Keratinocyte (primary cell): ENCODE measurements around the gene TFCP2L1. TPM values are rescaled to one million over a fixed set of nuclear protein-coding genes. Genes with fewer than 3 reads are reported as not detected.
"Not testable (repeated sequence)": the region's sequence is repeated elsewhere in the genome, so short reads cannot be mapped to it uniquely, and the experiment has no call there.

Experiments
- DNase-seq: peaks from one replicate; pipeline ENCODE4 v3.0.0-alpha.2; 2011; ENCODE audit warnings: low read depth, missing footprints, low spot score
- FAIRE-seq: peaks from 2 replicates; lab custom pipeline; 2011; peaks lifted over from hg19 to GRCh38; lab: Jason Lieb, UNC
- H2AFZ ChIP-seq: 2 replicates; pipeline ENCODE4 v1.6.0; 2012; ENCODE audit warnings: low read length, control low read depth, inconsistent platforms; ENCODE audit not compliant: control insufficient read depth
- H3K27ac ChIP-seq: 2 replicates; pipeline ENCODE4 v1.5.1; 2011; ENCODE audit warnings: low read length; ENCODE audit not compliant: control insufficient read depth, insufficient read depth
- H3K27me3 ChIP-seq: 3 replicates; pipeline ENCODE4 v1.6.0; 2011; ENCODE audit warnings: low read length; ENCODE audit not compliant: control insufficient read depth, insufficient read depth; ENCODE audit errors: extremely low read depth
- H3K36me3 ChIP-seq, 2 experiments: 2 replicates in 1 of 2; 3 replicates in 1 of 2; pipeline ENCODE4 v1.5.1; 2011; ENCODE audit warnings: low read length in 2 of 2, mild to moderate bottlenecking in 1 of 2; ENCODE audit not compliant: control insufficient read depth in 2 of 2, insufficient read depth in 2 of 2; ENCODE audit errors: extremely low read depth in 1 of 2
- H3K4me1 ChIP-seq: 3 replicates; pipeline ENCODE4 v1.5.1; 2011; ENCODE audit warnings: low read length; ENCODE audit not compliant: control insufficient read depth, insufficient read depth; ENCODE audit errors: extremely low read depth
- H3K4me2 ChIP-seq: 3 replicates; pipeline ENCODE4 v1.6.0; 2011; ENCODE audit warnings: low read depth, low read length; ENCODE audit not compliant: control insufficient read depth, insufficient read depth; ENCODE audit errors: extremely low read depth
- H3K4me3 ChIP-seq, 3 experiments: fragments of 200-600 bp in 1 of 3; sonication (generic) in 1 of 3; 2 replicates in 2 of 3; 3 replicates in 1 of 3; pipeline ENCODE4 v1.5.1; 2011 to 2016; ENCODE audit warnings: low read length in 3 of 3, mild to moderate bottlenecking in 3 of 3, control low read depth in 2 of 3, inconsistent platforms in 1 of 3, low read depth in 1 of 3, mixed read lengths in 1 of 3, mixed run types in 1 of 3, moderate library complexity in 1 of 3; ENCODE audit not compliant: control insufficient read depth in 2 of 3, insufficient read depth in 2 of 3; ENCODE audit errors: extremely low read depth in 1 of 3
- H3K79me2 ChIP-seq: 2 replicates; pipeline ENCODE4 v1.6.0; 2012; ENCODE audit warnings: low read length; ENCODE audit not compliant: control insufficient read depth, insufficient read depth
- H3K9ac ChIP-seq: 3 replicates; pipeline ENCODE4 v1.6.0; 2011; ENCODE audit warnings: low read length; ENCODE audit not compliant: control insufficient read depth, insufficient read depth; ENCODE audit errors: extremely low read depth
- H3K9me1 ChIP-seq: 3 replicates; pipeline ENCODE4 v1.6.0; 2011; ENCODE audit warnings: low read length; ENCODE audit not compliant: control insufficient read depth, insufficient read depth; ENCODE audit errors: extremely low read depth
- H3K9me3 ChIP-seq: 2 replicates; pipeline ENCODE4 v1.5.1; 2012; ENCODE audit warnings: low read depth, low read length; ENCODE audit not compliant: control insufficient read depth
- H4K20me1 ChIP-seq: 3 replicates; pipeline ENCODE4 v1.6.0; 2011; ENCODE audit warnings: low read length; ENCODE audit not compliant: control insufficient read depth, insufficient read depth; ENCODE audit errors: extremely low read depth
- EZH2 ChIP-seq: IDR thresholded peaks from one replicate; pipeline ENCODE4 v1.6.1; 2012; ENCODE audit warnings: inconsistent platforms, mild to moderate bottlenecking, low read length, moderate library complexity
- dilution Hi-C: fragments of 300-500 bp; cut with MboI; formaldehyde crosslinking; loops from one replicate; pipeline ENCODE4 v1.7.0; 2020; ENCODE audit warnings: low sequenced_read_pairs; ENCODE audit not compliant: extremely low pct_ligation_motif_present
- polyA plus RNA-seq, 5 experiments: library from polyadenylated mRNA; depleted of rRNA in 3 of 5; stranded (reverse) in 3 of 5; stranded (forward) in 1 of 5; unstranded in 1 of 5; fragments of >200 nt; gene quantifications; 1 replicate in 1 of 5; 2 replicates in 3 of 5; 3 replicates in 1 of 5; pipeline versions ENCODE4 v1.2.1 to v1.2.3, GENCODE V29; 2011 to 2012; ENCODE audit warnings: missing spikeins in 2 of 5, low read depth in 1 of 5, low replicate concordance in 1 of 5
- TF ChIP-seq, protein P1 (sequence below), 3 experiments: IDR thresholded peaks in 1 of 3; conservative IDR thresholded peaks in 1 of 3; optimal IDR thresholded peaks in 1 of 3; 2 replicates in 2 of 3; 3 replicates in 1 of 3; pipeline versions ENCODE3 to v1.5.1; 2011; ENCODE audit warnings: low read length in 3 of 3, mild to moderate bottlenecking in 3 of 3, moderate library complexity in 2 of 3, control low read depth in 1 of 3, inconsistent platforms in 1 of 3; ENCODE audit not compliant: insufficient read depth in 2 of 3; ENCODE audit errors: extremely low read depth in 1 of 3

Gene TFCP2L1
- polyA plus RNA-seq, 1 donor (not counting 4 experiments of a cell fraction or from before 2014, with no cell fraction given), result 29.4 TPM

DNA sequence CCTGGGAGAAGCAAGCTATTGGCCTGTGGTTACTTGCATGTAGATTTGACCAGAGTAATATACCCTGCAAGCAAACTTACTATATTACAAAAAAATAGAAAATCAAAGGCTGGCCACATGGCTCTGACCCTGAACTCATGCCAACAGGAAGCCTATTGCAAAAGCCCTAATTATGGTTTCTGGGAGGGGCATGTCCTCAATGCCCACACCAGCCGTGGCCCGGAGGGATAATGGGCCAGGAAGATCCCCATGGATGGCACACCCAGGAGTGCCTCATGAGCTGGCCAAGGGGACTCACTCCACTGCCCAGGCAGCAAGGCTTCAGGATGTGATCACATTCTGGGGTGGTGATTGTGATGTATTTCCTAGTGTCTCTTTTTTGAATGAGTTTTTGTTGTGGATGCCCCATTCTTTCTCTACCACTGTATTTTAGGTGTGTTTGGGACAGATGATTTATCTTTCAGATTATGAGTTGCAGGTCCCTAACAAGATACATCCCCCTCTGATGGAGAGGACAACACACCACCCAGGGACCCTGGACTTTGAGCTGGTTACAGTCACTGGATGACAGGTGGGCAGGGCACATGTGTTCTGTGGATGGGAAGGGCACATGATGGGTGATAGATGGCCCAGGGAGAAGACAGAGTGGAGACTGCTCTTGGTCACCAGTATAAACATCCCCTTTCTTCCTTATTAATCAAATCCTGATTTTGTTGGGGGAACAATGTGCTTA, 18.7 kb upstream of the TFCP2L1 start:
- Histone ChIP-seq H3K27me3 (peaks cover 7% of the 10 kb centered on the region), H3K4me2 (no peak overlapping the region), H3K79me2 (no peaks in the 10 kb centered on the region), H4K20me1 (no peaks in the 10 kb centered on the region), H3K9me1 (no peaks in the 10 kb centered on the region), H3K9me3 (no peaks in the 10 kb centered on the region), H3K9ac (no peak overlapping the region), H3K4me3 (no peak overlapping the region), H3K27ac (no peak overlapping the region), H3K4me1 (no peaks in the 10 kb centered on the region), H3K36me3 (no peaks in the 10 kb centered on the region), H2AFZ (no peak overlapping the region)
- FAIRE-seq (no peak), DNase-seq (no peak)
- dilution Hi-C loops, result no loop called here
- TF ChIP-seq, protein P1, sequence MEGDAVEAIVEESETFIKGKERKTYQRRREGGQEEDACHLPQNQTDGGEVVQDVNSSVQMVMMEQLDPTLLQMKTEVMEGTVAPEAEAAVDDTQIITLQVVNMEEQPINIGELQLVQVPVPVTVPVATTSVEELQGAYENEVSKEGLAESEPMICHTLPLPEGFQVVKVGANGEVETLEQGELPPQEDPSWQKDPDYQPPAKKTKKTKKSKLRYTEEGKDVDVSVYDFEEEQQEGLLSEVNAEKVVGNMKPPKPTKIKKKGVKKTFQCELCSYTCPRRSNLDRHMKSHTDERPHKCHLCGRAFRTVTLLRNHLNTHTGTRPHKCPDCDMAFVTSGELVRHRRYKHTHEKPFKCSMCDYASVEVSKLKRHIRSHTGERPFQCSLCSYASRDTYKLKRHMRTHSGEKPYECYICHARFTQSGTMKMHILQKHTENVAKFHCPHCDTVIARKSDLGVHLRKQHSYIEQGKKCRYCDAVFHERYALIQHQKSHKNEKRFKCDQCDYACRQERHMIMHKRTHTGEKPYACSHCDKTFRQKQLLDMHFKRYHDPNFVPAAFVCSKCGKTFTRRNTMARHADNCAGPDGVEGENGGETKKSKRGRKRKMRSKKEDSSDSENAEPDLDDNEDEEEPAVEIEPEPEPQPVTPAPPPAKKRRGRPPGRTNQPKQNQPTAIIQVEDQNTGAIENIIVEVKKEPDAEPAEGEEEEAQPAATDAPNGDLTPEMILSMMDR (optimal IDR thresholded peaks at IDR 0.05 in 1 of 3, IDR thresholded peaks at IDR 0.05 in 1 of 3, conservative IDR thresholded peaks at IDR 0.05 in 1 of 3; ENCODE audit: extremely low read depth in 1 of 3, insufficient read depth in 2 of 3, low read length in 3 of 3), result no peak
- TF ChIP-seq EZH2, result no peak

DNA sequence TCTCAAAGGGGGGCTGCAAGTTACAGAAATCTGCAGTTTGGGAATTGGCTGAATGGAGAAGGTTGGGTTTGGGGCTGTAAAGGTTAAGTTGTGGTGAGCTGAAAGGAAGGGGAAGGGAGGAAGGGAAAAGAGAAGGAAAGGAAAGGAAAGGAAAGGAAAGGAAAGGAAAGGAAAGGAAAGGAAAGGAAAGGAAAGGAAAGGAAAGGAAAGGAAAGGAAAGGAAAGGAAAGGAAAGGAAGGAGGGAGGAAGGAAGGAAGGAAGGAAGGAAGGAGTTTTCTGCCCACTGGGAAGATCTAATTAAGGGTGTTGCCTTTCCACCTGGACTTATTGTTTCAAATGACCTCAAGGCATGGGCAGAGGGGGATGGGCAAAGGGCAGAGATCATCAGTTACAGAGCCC, 16.2 kb upstream of the TFCP2L1 start:
- H3K4me2 ChIP-seq, FAIRE-seq, H3K9ac ChIP-seq, H3K9me3 ChIP-seq, dilution Hi-C loops, H3K4me3 ChIP-seq, H3K27me3 ChIP-seq, DNase-seq, H4K20me1 ChIP-seq, H2AFZ ChIP-seq, H3K4me1 ChIP-seq, H3K27ac ChIP-seq, H3K79me2 ChIP-seq, H3K36me3 ChIP-seq, H3K9me1 ChIP-seq: not testable (repeated sequence)

DNA sequence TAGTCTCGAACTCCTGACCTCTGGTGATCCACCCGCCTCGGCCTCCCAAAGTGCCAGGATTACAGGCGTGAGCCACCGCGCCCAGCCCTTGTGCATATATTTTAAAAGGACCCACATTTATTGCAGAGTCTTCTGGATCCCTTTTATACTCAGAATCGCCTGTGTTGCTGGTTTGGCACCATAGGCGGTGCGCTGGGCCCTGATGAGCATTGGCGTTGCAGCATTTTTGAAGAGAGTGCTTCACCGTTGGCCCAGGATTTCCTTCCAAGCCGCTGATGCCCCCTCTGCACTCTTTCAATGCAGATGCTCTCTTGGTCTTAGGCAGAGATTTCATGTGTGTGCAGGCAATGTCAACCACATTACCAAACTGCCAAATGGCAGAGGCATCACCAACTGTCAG, 13.5 kb upstream of the TFCP2L1 start:
- no peaks in the 10 kb centered on the region for H3K79me2 ChIP-seq
- no peak overlapping the region for H3K4me3 ChIP-seq
- H3K9me3 ChIP-seq, result no peaks in the 10 kb centered on the region
- DNase-seq (no peak), FAIRE-seq (no peak)
- H3K9ac ChIP-seq, result no peak overlapping the region
- TF ChIP-seq, protein P1 (optimal IDR thresholded peaks at IDR 0.05 in 1 of 3, IDR thresholded peaks at IDR 0.05 in 1 of 3, conservative IDR thresholded peaks at IDR 0.05 in 1 of 3; ENCODE audit: extremely low read depth in 1 of 3, insufficient read depth in 2 of 3, low read length in 3 of 3), result no peak
- TF ChIP-seq EZH2, result no peak
- no peaks in the 10 kb centered on the region for H3K27me3 ChIP-seq
- H3K27ac ChIP-seq, result no peak overlapping the region
- H3K36me3 ChIP-seq, result no peaks in the 10 kb centered on the region
- H2AFZ ChIP-seq, result no peak overlapping the region
- H4K20me1 ChIP-seq, result no peaks in the 10 kb centered on the region
- no peaks in the 10 kb centered on the region for H3K4me1 ChIP-seq
- H3K4me2 ChIP-seq, result no peak overlapping the region
- dilution Hi-C loops, result no loop called here
- H3K9me1 ChIP-seq, result no peaks in the 10 kb centered on the region

DNA sequence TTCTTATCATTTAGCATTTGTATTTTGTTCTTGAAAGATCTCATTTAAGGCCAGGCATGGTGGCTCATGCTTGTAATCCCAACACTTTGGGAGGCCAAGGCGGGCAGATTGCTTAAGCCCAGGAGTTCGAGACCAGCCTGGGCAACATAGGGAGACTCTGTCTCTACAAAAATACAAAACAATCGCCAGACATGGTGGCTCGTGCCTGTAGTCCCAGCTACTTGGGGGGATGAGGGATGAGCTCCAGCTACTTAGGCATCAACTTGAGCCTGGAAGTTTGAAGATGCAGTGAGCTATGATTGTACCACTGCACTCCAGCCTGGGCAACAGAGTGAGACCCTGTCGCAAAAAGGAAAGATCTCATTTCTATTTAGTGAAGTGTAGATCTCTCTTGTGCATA, 12.9 kb upstream of the TFCP2L1 start:
- H4K20me1 ChIP-seq, H2AFZ ChIP-seq, H3K9me1 ChIP-seq, FAIRE-seq, H3K36me3 ChIP-seq, H3K4me2 ChIP-seq, dilution Hi-C loops, H3K9ac ChIP-seq, H3K79me2 ChIP-seq, H3K9me3 ChIP-seq, H3K27me3 ChIP-seq, H3K4me3 ChIP-seq, H3K4me1 ChIP-seq, DNase-seq, H3K27ac ChIP-seq: not testable (repeated sequence)
